Uterus (tissue), 4 donors: ENCODE data around the gene GOLPH3L. TPM values are rescaled to one million over a fixed set of nuclear protein-coding genes. Genes with fewer than 3 reads are reported as not detected.
A peak's percentile ranks its signal among the peaks of the same experiment; 100 is the strongest.

Source experiments
- DNase-seq, 2 donors: peaks; one replicate each; pipeline ENCODE4 v3.0.0-alpha.2; 2019 to 2020
- H3K27ac ChIP-seq, 2 donors: fragments of 200-600 bp; sonication (generic); 1 replicate in 1 of 2; 2 replicates in 1 of 2; pipeline ENCODE4 v1.5.1; 2016 to 2018
- H3K27me3 ChIP-seq, 2 donors: fragments of 200-600 bp; sonication (generic); one replicate each; pipeline ENCODE4 v1.5.1; 2018 to 2019; ENCODE audit warnings: control low read depth in 1 of 2
- H3K36me3 ChIP-seq, 2 donors: fragments of 200-600 bp; sonication (generic); one replicate each; pipeline ENCODE4 v1.5.1; 2019; ENCODE audit warnings: control low read depth in 1 of 2
- H3K4me1 ChIP-seq, 2 donors: fragments of 200-600 bp; sonication (generic); one replicate each; pipeline ENCODE4 v1.5.1; 2018 to 2019; ENCODE audit warnings: control low read depth in 1 of 2
- H3K4me3 ChIP-seq, 2 donors: fragments of 200-600 bp; sonication (generic); 1 replicate in 1 of 2; 2 replicates in 1 of 2; pipeline ENCODE4 v1.5.1; 2018 to 2019; ENCODE audit warnings: mild to moderate bottlenecking in 1 of 2
- H3K9me3 ChIP-seq, 2 donors: fragments of 200-600 bp; sonication (generic); one replicate each; pipeline ENCODE4 v1.5.1; 2019; ENCODE audit warnings: control low read depth in 1 of 2
- CTCF ChIP-seq, 4 experiments: fragments of 200-600 bp in 2 of 4; fragments of 450-650 bp in 2 of 4; sonication (generic) in 2 of 4; IDR thresholded peaks; one replicate each; pipeline ENCODE4 v1.5.1; 2016 to 2019; ENCODE audit warnings: antibody characterized with exemption in 4 of 4, mild to moderate bottlenecking in 2 of 4, moderate library complexity in 1 of 4
- POLR2A ChIP-seq, 2 donors: fragments of 450-650 bp; IDR thresholded peaks; one replicate each; pipeline ENCODE4 v1.6.1; 2016; ENCODE audit warnings: antibody characterized with exemption in 2 of 2, mild to moderate bottlenecking in 1 of 2, moderate library complexity in 1 of 2
- intact Hi-C: fragments of 100-400 bp; cut with DNase I; formaldehyde crosslinking; loops from one replicate; pipeline ENCODE4 v1.15.1; 2023; ENCODE audit warnings: low total_unique reads
- total RNA-seq, 4 donors: library from RNA; depleted of rRNA in 3 of 4; stranded (reverse); fragments of >200 nt in 3 of 4; gene quantifications; one replicate each; pipeline versions ENCODE4 v1.1.0 to v1.2.4, GENCODE V29; 2014 to 2023
- donor health status: DM: yes; HTN: yes; CAD: no.

GOLPH3L gene
- total RNA-seq, 4 donors from 2014 or later, result 10.6 to 31.5 (median 21.3) TPM

DNA sequence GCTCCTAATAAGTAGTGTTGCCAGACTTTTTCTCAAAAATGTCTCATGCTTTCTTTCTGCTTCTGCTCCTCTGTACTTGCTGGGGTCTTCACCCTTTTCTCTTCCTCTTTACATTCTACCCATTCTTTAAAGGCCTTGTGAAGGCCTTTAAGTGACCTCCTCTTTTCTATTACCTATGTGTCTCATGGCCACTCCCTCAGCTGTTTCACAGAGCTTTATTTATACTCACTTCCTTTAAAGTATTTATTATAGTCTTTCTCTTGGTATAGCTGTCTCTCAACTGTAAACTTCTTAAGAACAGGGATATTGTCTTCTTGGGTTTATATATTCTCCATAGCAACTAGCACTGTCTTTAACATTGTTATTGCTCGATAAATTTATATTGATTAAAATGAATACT, 792 bp downstream of the GOLPH3L start:
- DNase-seq, result no peak
- intact Hi-C loops, result no loop called here
- Histone ChIP-seq H3K4me1 (no peaks in the 10 kb centered on the region), H3K4me3 (peak overlapping the region; percentile 62 to 72), H3K27ac (peak overlapping the region; percentile 75 to 79), H3K27me3 (no peaks in the 10 kb centered on the region), H3K36me3 (no peaks in the 10 kb centered on the region), H3K9me3 (no peaks in the 10 kb centered on the region)
- no peak for TF ChIP-seq CTCF (IDR thresholded peaks at IDR 0.05)
- TF ChIP-seq POLR2A (IDR thresholded peaks at IDR 0.05), result no peak

- Histone ChIP-seq H3K9me3 (no peaks in the 10 kb centered on the region), H3K4me3 (no peak overlapping the region), H3K27ac (no peak overlapping the region), H3K36me3 (no peaks in the 10 kb centered on the region), H3K4me1 (no peaks in the 10 kb centered on the region), H3K27me3 (no peaks in the 10 kb centered on the region)
- DNase-seq, result no peak
- TF ChIP-seq CTCF (IDR thresholded peaks at IDR 0.05), result no peak
- no peak for TF ChIP-seq POLR2A (IDR thresholded peaks at IDR 0.05)
- intact Hi-C loops, result no loop called here
Observed at GRCh38 chr1:150695561-150695960, 1.4 kb downstream of the GOLPH3L start.

DNA sequence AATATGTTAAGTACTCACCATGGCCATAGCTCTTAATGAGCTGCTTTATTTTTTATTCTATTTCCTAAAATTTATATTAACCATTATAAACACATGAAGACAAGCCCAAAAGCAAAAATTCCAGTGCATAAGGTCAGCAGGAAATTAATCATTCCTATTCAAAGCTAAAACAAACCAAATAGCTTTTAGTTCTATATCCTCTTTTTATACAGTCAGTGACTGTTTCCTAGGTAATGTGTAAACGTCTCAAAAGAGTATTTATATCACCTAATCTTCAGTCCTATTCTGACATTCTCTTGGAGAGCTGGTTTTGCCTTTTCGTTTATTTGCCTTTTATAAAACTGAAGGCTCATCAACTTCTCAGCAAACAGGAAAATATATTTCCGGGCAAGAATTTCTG, 4.2 kb downstream of the GOLPH3L start:
- Histone ChIP-seq H3K27me3 (no peaks in the 10 kb centered on the region), H3K27ac (no peak overlapping the region), H3K4me3 (no peak overlapping the region), H3K36me3 (no peaks in the 10 kb centered on the region), H3K4me1 (no peaks in the 10 kb centered on the region), H3K9me3 (no peaks in the 10 kb centered on the region)
- TF ChIP-seq CTCF (IDR thresholded peaks at IDR 0.05) (no peak), POLR2A (IDR thresholded peaks at IDR 0.05) (no peak)
- intact Hi-C loops, result no loop called here
- DNase-seq, result no peak

DNA sequence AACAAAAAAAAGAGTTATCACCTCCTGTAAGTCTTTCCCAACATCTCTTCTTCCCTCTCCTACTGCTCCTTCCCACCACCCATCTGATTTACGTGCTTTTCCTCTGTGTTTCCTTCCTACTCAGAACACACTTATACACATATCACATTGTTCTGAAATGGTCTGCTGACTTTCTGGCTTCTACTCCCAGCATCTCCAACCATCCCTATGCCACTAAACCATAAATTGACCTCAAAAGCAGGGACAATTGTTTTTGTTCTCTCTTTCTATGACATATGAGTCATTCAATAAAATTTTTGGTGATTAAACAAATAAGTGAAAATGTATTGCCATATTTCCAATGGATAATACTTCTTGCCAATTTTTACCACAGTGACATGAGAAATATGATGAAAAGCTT, 8.2 kb downstream of the GOLPH3L start:
- no peak for DNase-seq
- TF ChIP-seq POLR2A (IDR thresholded peaks at IDR 0.05) (no peak), CTCF (IDR thresholded peaks at IDR 0.05) (no peak)
- Histone ChIP-seq H3K9me3 (no peaks in the 10 kb centered on the region), H3K27ac (no peak overlapping the region), H3K4me3 (no peak overlapping the region), H3K27me3 (no peaks in the 10 kb centered on the region), H3K4me1 (no peaks in the 10 kb centered on the region), H3K36me3 (no peaks in the 10 kb centered on the region)
- intact Hi-C loops, result no loop called here

DNA sequence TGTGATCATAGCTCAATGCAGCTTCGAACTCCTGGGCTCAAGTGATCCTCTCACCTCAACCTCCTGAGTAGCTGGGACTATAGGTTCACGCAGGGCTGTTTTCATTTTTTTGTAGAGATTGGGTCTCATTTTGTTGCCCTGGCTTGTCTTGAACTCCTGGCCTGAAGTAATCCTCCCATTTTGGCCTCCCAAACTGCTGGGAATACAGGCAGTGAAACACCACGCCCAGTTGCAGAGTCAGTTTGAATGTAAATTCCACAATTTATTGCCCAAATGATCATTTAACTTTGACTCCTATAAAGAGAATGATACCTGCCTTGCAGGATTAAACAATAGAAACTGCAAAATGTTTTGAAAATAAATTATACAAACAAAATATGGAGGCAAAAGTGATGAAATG, 10.7 kb downstream of the GOLPH3L start:
- H3K9me3 ChIP-seq, result no peaks in the 10 kb centered on the region
- no peaks in the 10 kb centered on the region for H3K27me3 ChIP-seq
- H3K36me3 ChIP-seq, result no peaks in the 10 kb centered on the region
- no peak for TF ChIP-seq CTCF (IDR thresholded peaks at IDR 0.05)
- TF ChIP-seq POLR2A (IDR thresholded peaks at IDR 0.05), result no peak
- H3K4me3 ChIP-seq, result no peak overlapping the region
- no peak overlapping the region for H3K27ac ChIP-seq
- no peaks in the 10 kb centered on the region for H3K4me1 ChIP-seq
- DNase-seq, result no peak
- intact Hi-C loops, result no loop called here
